ENCODE data around the gene TENT4A.

DNA sequence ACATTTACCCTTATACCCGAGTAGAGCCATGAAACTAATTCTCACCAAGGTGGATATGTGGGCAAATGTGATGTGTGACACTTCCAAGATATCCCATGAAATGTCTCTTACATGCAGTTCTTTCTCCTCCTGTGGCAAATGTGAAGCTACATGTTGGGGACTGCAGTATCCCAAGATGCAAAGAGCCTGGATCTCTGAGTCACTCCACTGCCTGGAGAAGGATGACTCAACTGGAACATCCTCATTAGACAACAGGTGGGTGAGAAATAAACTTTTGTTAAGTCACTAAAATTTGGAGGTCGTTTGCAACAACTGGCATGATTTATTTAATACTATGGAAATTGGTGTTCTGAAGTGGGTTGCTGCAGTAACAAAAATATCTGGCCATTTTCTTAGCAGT lies 36.5 kb upstream of the TENT4A start:
- TF ChIP-seq POLR2A (IDR thresholded peaks at IDR 0.05; ENCODE audit: low read depth, low read length) (no peak), CTCF (conservative IDR thresholded peaks at IDR 0.05; ENCODE audit: low read depth, low read length) (no peak), CEBPB (IDR thresholded peaks at IDR 0.05; ENCODE audit: low read depth, low read length) (no peak), RCOR1 (IDR thresholded peaks at IDR 0.05; ENCODE audit: insufficient replicate concordance, low read length) (no peak), CHD1 (IDR thresholded peaks at IDR 0.05; ENCODE audit: low read depth, low read length) (no peak), RAD21 (IDR thresholded peaks at IDR 0.05; ENCODE audit: low read length) (no peak), BHLHE40 (IDR thresholded peaks at IDR 0.05; ENCODE audit: low read depth, low read length) (no peak), SMC3 (IDR thresholded peaks at IDR 0.05; ENCODE audit: low read depth, low read length) (no peak), MXI1 (IDR thresholded peaks at IDR 0.05; ENCODE audit: borderline replicate concordance, low read depth, low read length) (no peak), MAZ (IDR thresholded peaks at IDR 0.05; ENCODE audit: borderline replicate concordance, low read depth, low read length) (no peak), NFE2L2 (IDR thresholded peaks at IDR 0.05; ENCODE audit: low read depth, low read length) (no peak), MAFK (IDR thresholded peaks at IDR 0.05; ENCODE audit: low read depth, low read length) (no peak)
- TF ChIP-seq, protein P1, sequence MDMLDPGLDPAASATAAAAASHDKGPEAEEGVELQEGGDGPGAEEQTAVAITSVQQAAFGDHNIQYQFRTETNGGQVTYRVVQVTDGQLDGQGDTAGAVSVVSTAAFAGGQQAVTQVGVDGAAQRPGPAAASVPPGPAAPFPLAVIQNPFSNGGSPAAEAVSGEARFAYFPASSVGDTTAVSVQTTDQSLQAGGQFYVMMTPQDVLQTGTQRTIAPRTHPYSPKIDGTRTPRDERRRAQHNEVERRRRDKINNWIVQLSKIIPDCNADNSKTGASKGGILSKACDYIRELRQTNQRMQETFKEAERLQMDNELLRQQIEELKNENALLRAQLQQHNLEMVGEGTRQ (IDR thresholded peaks at IDR 0.05; ENCODE audit: low read depth, low read length), result no peak
- TF ChIP-seq, protein P2, sequence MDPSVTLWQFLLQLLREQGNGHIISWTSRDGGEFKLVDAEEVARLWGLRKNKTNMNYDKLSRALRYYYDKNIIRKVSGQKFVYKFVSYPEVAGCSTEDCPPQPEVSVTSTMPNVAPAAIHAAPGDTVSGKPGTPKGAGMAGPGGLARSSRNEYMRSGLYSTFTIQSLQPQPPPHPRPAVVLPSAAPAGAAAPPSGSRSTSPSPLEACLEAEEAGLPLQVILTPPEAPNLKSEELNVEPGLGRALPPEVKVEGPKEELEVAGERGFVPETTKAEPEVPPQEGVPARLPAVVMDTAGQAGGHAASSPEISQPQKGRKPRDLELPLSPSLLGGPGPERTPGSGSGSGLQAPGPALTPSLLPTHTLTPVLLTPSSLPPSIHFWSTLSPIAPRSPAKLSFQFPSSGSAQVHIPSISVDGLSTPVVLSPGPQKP (IDR thresholded peaks at IDR 0.05; ENCODE audit: borderline replicate concordance, low read depth, low read length), result no peak
